Measurements from ENCODE around the gene LARP4B. TPM values are rescaled to one million over a fixed set of nuclear protein-coding genes. Genes with fewer than 3 reads are reported as not detected.
A peak's percentile ranks its signal among the peaks of the same experiment; 100 is the strongest.

Gene LARP4B
- total and polyA plus RNA-seq, 7 donors: 16.6 to 88.3 (median 66.6) TPM

- no peak overlapping the region for H3K27ac ChIP-seq
- intact Hi-C loops (cut with DNase I): no loop called here
- 95 to 99% (median 95%) methylated on average over 5 of the region's 5 CpGs for WGBS, 3 donors
- H3K36me3 ChIP-seq (ENCODE audit: insufficient read depth in 1 of 2, low read depth in 1 of 2): peaks cover 0 to 22% of the 10 kb centered on the region in 2 donors
- H3K27me3 ChIP-seq (ENCODE audit: insufficient read depth in 3 of 3, low read length in 2 of 3): no peaks in the 10 kb centered on the region
- ATAC-seq (no peak), DNase-seq (no peak)
- no peak overlapping the region for H3K4me3 ChIP-seq
- H3K4me1 ChIP-seq: peaks cover 4% of the 10 kb centered on the region
- peaks cover 9% of the 10 kb centered on the region for H3K9me3 ChIP-seq
- TF ChIP-seq, protein P1, sequence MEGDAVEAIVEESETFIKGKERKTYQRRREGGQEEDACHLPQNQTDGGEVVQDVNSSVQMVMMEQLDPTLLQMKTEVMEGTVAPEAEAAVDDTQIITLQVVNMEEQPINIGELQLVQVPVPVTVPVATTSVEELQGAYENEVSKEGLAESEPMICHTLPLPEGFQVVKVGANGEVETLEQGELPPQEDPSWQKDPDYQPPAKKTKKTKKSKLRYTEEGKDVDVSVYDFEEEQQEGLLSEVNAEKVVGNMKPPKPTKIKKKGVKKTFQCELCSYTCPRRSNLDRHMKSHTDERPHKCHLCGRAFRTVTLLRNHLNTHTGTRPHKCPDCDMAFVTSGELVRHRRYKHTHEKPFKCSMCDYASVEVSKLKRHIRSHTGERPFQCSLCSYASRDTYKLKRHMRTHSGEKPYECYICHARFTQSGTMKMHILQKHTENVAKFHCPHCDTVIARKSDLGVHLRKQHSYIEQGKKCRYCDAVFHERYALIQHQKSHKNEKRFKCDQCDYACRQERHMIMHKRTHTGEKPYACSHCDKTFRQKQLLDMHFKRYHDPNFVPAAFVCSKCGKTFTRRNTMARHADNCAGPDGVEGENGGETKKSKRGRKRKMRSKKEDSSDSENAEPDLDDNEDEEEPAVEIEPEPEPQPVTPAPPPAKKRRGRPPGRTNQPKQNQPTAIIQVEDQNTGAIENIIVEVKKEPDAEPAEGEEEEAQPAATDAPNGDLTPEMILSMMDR (IDR thresholded peaks at IDR 0.05): no peak
Measured at GRCh38 chr10:851901-852300, 79.6 kb downstream of the LARP4B start.

DNA sequence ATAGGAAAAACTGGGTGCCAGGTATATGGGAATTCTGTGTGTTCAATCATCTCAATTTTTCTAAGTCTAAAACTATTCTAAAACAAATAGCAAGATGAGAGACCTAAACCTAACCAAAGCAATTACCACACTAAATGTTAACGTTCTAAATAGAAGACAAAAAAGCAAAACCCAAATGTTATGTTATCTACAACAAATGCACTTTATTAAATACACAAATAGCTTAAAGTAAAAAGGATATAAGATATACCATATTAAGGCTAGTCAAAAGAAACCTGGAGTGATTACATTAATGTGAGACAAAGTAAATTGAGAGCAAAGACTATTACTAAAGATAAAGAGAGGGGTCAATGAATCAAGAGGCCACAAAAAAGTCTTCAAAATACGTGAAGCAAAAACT lies 81.4 kb downstream of the LARP4B start:
- H3K4me1 ChIP-seq: no peaks in the 10 kb centered on the region
- peaks cover 0 to 15% of the 10 kb centered on the region in 2 donors for H3K36me3 ChIP-seq (ENCODE audit: insufficient read depth in 1 of 2, low read depth in 1 of 2)
- intact Hi-C loops (cut with DNase I): no loop called here
- no peak overlapping the region for H3K27ac ChIP-seq
- TF ChIP-seq, protein P1 (IDR thresholded peaks at IDR 0.05): no peak
- no peaks in the 10 kb centered on the region for H3K27me3 ChIP-seq (ENCODE audit: insufficient read depth in 3 of 3, low read length in 2 of 3)
- peaks cover 9% of the 10 kb centered on the region for H3K9me3 ChIP-seq
- WGBS, 3 donors: 96 to 100% (median 99%) methylated on average over 2 of the region's 2 CpGs
- ATAC-seq (no peak), DNase-seq (no peak)
- H3K4me3 ChIP-seq: no peak overlapping the region

- H3K9me3 ChIP-seq: peaks cover 9% of the 10 kb centered on the region
- no peak overlapping the region for H3K4me3 ChIP-seq
- intact Hi-C loops (cut with DNase I): no loop called here
- H3K36me3 ChIP-seq (ENCODE audit: insufficient read depth in 1 of 2, low read depth in 1 of 2): peaks cover 0 to 20% of the 10 kb centered on the region in 2 donors
- TF ChIP-seq, protein P1 (IDR thresholded peaks at IDR 0.05): no peak
- 83 to 87% (median 83%) methylated on average over 7 of the region's 7 CpGs for WGBS, 3 donors
- no peaks in the 10 kb centered on the region for H3K4me1 ChIP-seq
- no peaks in the 10 kb centered on the region for H3K27me3 ChIP-seq (ENCODE audit: insufficient read depth in 3 of 3, low read length in 2 of 3)
- no peak for DNase-seq
- no peak overlapping the region for H3K27ac ChIP-seq
- peak in 2 of 4 donors; percentile 33 to 55 for ATAC-seq
Measured at GRCh38 chr10:847868-848267, 83.6 kb downstream of the LARP4B start.

GRCh38 chr10:846126-846685 lies 85.3 kb downstream of the LARP4B start:
- intact Hi-C loops (cut with DNase I): no loop called here
- no peak for DNase-seq
- Histone ChIP-seq H3K27ac (peak overlapping the region; percentile 19), H3K4me3 (no peak overlapping the region), H3K9me3 (peaks cover 9% of the 10 kb centered on the region), H3K27me3 (ENCODE audit: insufficient read depth in 3 of 3, low read length in 2 of 3) (no peaks in the 10 kb centered on the region), H3K4me1 (no peaks in the 10 kb centered on the region), H3K36me3 (ENCODE audit: insufficient read depth in 1 of 2, low read depth in 1 of 2) (peaks cover 0 to 37% of the 10 kb centered on the region in 2 donors)
- ATAC-seq: peak in 2 of 4 donors; percentile 13 to 16
- TF ChIP-seq, protein P1 (IDR thresholded peaks at IDR 0.05): no peak
- WGBS, 3 donors: 84 to 86% (median 84%) methylated on average over 7 of the region's 7 CpGs

DNA sequence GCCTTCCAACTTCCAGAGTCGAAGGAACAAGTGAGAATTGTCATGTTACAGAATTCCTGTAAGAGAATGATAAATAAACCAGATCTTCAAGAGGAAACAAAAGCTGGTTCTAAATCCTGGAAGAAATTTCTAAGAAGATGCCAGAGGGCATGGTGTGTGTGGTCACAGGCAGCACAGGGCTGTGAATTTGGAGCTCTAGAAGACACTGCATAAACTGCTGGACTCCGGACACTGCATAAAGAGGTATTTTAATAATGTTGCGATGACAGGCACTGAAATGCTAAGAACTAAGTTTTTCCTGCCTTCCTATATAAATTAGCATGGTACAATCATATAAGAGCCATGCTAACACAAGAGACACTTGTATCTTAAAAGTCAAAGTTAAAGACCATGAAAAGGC lies 86.0 kb downstream of the LARP4B start:
- H3K36me3 ChIP-seq (ENCODE audit: insufficient read depth in 1 of 2, low read depth in 1 of 2): peaks cover 0 to 44% of the 10 kb centered on the region in 2 donors
- H3K4me3 ChIP-seq: no peak overlapping the region
- no peaks in the 10 kb centered on the region for H3K27me3 ChIP-seq (ENCODE audit: insufficient read depth in 3 of 3, low read length in 2 of 3)
- TF ChIP-seq, protein P1 (IDR thresholded peaks at IDR 0.05): no peak
- H3K9me3 ChIP-seq: peaks cover 8% of the 10 kb centered on the region
- no peak overlapping the region for H3K27ac ChIP-seq
- WGBS, 3 donors: 90 to 91% (median 91%) methylated on average over 3 of the region's 3 CpGs
- no peak for ATAC-seq
- intact Hi-C loops (cut with DNase I): no loop called here
- DNase-seq: no peak
- no peaks in the 10 kb centered on the region for H3K4me1 ChIP-seq
